ENCODE measurements around the gene SPART. TPM values are rescaled to one million over a fixed set of nuclear protein-coding genes. Genes with fewer than 3 reads are reported as not detected.
A peak's percentile ranks its signal among the peaks of the same experiment; 100 is the strongest.

Gene SPART, protein sequence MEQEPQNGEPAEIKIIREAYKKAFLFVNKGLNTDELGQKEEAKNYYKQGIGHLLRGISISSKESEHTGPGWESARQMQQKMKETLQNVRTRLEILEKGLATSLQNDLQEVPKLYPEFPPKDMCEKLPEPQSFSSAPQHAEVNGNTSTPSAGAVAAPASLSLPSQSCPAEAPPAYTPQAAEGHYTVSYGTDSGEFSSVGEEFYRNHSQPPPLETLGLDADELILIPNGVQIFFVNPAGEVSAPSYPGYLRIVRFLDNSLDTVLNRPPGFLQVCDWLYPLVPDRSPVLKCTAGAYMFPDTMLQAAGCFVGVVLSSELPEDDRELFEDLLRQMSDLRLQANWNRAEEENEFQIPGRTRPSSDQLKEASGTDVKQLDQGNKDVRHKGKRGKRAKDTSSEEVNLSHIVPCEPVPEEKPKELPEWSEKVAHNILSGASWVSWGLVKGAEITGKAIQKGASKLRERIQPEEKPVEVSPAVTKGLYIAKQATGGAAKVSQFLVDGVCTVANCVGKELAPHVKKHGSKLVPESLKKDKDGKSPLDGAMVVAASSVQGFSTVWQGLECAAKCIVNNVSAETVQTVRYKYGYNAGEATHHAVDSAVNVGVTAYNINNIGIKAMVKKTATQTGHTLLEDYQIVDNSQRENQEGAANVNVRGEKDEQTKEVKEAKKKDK
- total RNA-seq: 100 to 1,000 TPM in 3 of 4 donors, 10 to 100 TPM in 1; 45.6 to 297 (median 135) TPM

DNA sequence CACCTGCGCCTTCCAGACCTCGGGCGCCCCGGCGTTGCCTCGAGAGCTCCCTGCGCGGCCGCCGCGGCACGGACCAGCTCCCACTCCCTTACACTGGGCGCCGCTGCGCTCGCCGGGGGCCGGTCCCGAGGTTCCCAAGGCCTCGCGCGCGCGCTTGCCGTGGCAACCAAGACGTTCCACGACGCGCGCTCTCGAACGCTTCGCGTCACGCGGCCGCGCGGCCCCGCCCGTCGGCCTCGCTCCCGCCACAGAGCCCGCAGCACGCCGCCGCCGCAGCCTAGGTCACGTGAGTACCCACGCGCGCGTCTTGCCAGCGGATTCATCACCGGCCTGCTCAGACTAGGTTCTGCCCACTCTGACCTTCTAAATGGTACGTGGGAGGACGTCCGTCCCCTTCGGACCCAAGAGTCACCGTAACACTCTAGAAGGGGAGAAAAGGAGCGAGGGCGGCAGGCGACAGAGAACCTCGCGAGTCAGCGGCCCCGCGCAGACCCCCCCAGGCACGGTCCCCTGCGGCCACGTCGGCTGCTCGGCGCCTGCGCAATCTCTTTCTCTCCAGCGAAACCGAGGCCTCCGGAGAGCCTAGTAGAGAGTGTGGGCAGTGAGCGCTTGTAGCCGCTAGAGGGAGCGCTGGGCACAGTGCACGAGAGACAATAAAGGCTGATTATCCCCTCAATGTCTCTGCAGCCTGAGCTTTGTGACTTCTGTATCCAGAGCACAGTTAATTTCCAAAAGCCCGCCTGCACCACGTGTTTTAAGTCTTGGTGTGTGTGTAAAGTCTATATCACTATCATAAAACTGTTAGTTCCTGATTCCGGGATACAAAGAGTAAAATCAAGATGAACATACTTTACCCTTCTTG is at the start of gene SPART:
Gene SPART, minus strand, starts transcription at position 173 of the 862 bp plus-strand sequence. CDS start 10,564 bp downstream, outside the sequence.
- Histone ChIP-seq H3K27me3 (no peaks in the 10 kb centered on the region), H3K27ac (peak within 1 kb of the TSS; percentile 99 to 100), H3K4me3 (peak within 1 kb of the TSS; percentile 67 to 91), H3K4me1 (peaks cover 0 to 9% of the 10 kb centered on the region in 2 donors), H3K36me3 (no peaks in the 10 kb centered on the region), H3K9me3 (no peaks in the 10 kb centered on the region)
- DNase-seq: peak; percentile 96
- intact Hi-C loops (cut with DNase I; ENCODE audit: low total_unique reads): no loop called here
- peak; percentile 40 to 87 for TF ChIP-seq POLR2A (IDR thresholded peaks at IDR 0.05)
- TF ChIP-seq, protein P1, sequence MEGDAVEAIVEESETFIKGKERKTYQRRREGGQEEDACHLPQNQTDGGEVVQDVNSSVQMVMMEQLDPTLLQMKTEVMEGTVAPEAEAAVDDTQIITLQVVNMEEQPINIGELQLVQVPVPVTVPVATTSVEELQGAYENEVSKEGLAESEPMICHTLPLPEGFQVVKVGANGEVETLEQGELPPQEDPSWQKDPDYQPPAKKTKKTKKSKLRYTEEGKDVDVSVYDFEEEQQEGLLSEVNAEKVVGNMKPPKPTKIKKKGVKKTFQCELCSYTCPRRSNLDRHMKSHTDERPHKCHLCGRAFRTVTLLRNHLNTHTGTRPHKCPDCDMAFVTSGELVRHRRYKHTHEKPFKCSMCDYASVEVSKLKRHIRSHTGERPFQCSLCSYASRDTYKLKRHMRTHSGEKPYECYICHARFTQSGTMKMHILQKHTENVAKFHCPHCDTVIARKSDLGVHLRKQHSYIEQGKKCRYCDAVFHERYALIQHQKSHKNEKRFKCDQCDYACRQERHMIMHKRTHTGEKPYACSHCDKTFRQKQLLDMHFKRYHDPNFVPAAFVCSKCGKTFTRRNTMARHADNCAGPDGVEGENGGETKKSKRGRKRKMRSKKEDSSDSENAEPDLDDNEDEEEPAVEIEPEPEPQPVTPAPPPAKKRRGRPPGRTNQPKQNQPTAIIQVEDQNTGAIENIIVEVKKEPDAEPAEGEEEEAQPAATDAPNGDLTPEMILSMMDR (IDR thresholded peaks at IDR 0.05): peak; percentile 94 to 97 (median 97)

DNA sequence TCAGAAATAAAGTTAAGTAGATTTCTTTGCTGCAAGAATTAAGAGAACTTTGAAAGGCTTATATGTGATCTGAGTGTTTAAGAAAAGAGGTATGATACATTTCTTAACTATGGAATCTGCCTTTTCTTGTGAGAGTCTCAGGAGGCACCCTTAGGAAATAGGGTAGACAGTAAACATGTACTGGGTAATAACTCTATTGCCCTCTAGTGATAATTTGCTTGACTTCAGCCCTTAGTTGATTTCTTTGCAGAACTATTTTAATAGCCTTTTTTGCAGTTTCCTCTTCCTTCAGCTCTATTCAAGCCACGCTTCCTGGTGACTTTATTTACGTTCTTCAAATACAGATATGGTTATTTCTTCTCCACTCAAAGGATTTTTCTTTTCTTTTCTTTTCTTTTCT is 49.1 kb upstream of the SPART start:
- intact Hi-C loops (cut with DNase I; ENCODE audit: low total_unique reads): no loop called here
- Histone ChIP-seq H3K36me3 (no peaks in the 10 kb centered on the region), H3K4me3 (no peak overlapping the region), H3K4me1 (no peaks in the 10 kb centered on the region), H3K27me3 (no peaks in the 10 kb centered on the region), H3K27ac (no peak overlapping the region), H3K9me3 (no peaks in the 10 kb centered on the region)
- TF ChIP-seq, protein P1 (IDR thresholded peaks at IDR 0.05): peak; percentile 27 to 46 (median 35)
- TF ChIP-seq POLR2A (IDR thresholded peaks at IDR 0.05): no peak
- DNase-seq: no peak

DNA sequence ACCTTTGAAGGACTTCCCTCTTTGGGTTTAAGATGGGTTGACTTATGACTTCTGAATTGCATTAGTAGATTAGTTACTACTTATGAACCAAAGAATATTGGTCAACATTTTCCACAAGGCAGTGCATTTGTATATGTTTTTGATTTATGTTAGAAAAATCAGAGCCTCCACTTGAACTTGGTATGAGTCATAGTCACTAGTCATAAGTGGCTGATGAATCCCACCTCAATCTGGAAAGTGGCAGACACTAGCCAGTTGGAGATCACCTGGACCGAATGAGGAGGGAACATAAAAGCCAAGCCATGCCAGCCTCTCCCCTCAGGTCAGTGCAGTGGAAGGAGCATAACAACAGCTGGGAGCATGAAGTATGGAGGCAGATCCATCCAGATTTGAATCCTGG is 39.3 kb upstream of the SPART start:
- Histone ChIP-seq H3K36me3 (no peaks in the 10 kb centered on the region), H3K27ac (no peak overlapping the region), H3K9me3 (no peaks in the 10 kb centered on the region), H3K27me3 (no peaks in the 10 kb centered on the region), H3K4me3 (no peak overlapping the region), H3K4me1 (no peaks in the 10 kb centered on the region)
- DNase-seq: no peak
- intact Hi-C loops (cut with DNase I; ENCODE audit: low total_unique reads): no loop called here
- no peak for TF ChIP-seq POLR2A (IDR thresholded peaks at IDR 0.05)

DNA sequence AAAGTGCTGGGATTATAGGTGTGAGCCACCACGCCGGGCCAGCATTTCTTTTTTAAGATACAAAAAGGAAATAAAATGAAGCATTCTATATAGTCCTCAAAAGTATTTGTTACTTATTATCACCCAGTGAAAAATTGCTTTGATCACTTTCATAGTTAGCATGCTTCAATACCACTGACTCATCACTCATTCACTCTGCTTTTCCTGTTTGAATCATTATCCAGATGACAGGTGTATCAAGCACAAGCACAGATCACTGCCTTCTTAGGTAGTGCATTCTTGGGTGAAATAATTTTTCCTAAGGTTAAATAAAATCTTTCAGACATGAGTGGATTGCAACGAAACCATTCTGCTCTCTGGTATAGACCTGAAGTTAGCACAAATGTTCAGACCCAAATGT is 35.8 kb upstream of the SPART start:
- no peaks in the 10 kb centered on the region for H3K9me3 ChIP-seq
- H3K4me3 ChIP-seq: no peak overlapping the region
- H3K27ac ChIP-seq: no peak overlapping the region
- no peaks in the 10 kb centered on the region for H3K36me3 ChIP-seq
- TF ChIP-seq, protein P1 (IDR thresholded peaks at IDR 0.05): no peak
- TF ChIP-seq POLR2A (IDR thresholded peaks at IDR 0.05): no peak
- DNase-seq: no peak
- no peaks in the 10 kb centered on the region for H3K27me3 ChIP-seq
- intact Hi-C loops (cut with DNase I; ENCODE audit: low total_unique reads): no loop called here
- H3K4me1 ChIP-seq: no peaks in the 10 kb centered on the region

DNA sequence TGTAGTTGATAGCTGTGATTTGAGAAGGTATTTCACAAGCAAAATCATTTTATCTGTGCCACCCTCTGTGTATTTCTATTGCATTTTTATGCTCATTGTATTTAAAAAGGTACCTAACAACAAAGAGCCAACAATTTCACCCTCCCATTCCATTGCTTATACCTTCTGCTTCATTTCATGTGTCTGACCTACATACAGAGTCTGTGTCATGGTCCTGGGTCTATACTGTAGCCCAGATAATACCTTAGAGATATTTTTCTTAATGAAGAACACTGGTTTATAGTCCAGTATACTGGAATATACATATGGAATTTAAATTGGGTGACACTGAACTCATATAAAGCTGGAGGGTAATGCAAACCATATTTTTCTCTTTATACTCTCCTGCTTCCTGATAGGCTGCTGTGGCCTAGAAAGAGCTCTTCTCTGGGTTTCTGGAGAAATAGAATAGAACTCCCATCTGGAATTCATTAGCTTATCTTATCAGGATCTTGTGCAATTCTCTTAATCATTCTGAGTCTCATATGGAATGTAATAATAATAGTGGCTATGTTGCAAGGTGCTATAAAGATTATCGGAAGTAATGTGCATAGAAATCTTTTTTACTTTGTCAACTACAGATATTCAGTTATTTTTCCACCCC is 31.8 kb upstream of the SPART start:
- DNase-seq: no peak
- intact Hi-C loops (cut with DNase I; ENCODE audit: low total_unique reads): no loop called here
- Histone ChIP-seq H3K9me3 (no peaks in the 10 kb centered on the region), H3K4me3 (no peak overlapping the region), H3K36me3 (no peaks in the 10 kb centered on the region), H3K27me3 (no peaks in the 10 kb centered on the region), H3K27ac (no peak overlapping the region), H3K4me1 (no peaks in the 10 kb centered on the region)
- TF ChIP-seq, protein P1 (IDR thresholded peaks at IDR 0.05): no peak
- no peak for TF ChIP-seq POLR2A (IDR thresholded peaks at IDR 0.05)
